CMK (cell line): ENCODE measurements around the gene C10orf143.
A peak's percentile ranks its signal among the peaks of the same experiment; 100 is the strongest.
"Not testable (repeated sequence)": the region's sequence is repeated elsewhere in the genome, so short reads cannot be mapped to it uniquely, and the experiment has no call there.

Experiments
- DNase-seq: peaks from one replicate; pipeline ENCODE4 v3.0.0-alpha.2; 2010; ENCODE audit warnings: low read depth

Gene C10orf143

GRCh38 chr10:130111113-130111851 lies 652 bp upstream of the C10orf143 start:
- peak; percentile 85 for DNase-seq

GRCh38 chr10:130109796-130110245 lies 809 bp downstream of the C10orf143 start:
- no peak for DNase-seq

- no peak for DNase-seq
Measured at GRCh38 chr10:130108934-130109604, 1.6 kb downstream of the C10orf143 start.

GRCh38 chr10:130108146-130108545 lies 2.5 kb downstream of the C10orf143 start:
- not testable (repeated sequence) for DNase-seq

GRCh38 chr10:130105724-130106123 lies 4.9 kb downstream of the C10orf143 start:
- DNase-seq: no peak

GRCh38 chr10:130099344-130099743 lies 11.3 kb downstream of the C10orf143 start:
- no peak for DNase-seq

GRCh38 chr10:130090565-130090964 lies 20.1 kb downstream of the C10orf143 start:
- not testable (repeated sequence) for DNase-seq

GRCh38 chr10:130080461-130080814 lies 30.2 kb downstream of the C10orf143 start:
- DNase-seq: no peak

GRCh38 chr10:130079614-130080460 lies 30.8 kb downstream of the C10orf143 start:
- DNase-seq: no peak

GRCh38 chr10:130078120-130078519 lies 32.5 kb downstream of the C10orf143 start:
- DNase-seq: no peak

GRCh38 chr10:130076681-130077080 lies 33.9 kb downstream of the C10orf143 start:
- DNase-seq: no peak

- DNase-seq: no peak
Measured at GRCh38 chr10:130074639-130075038, 36.0 kb downstream of the C10orf143 start.

GRCh38 chr10:130073912-130074311 lies 36.7 kb downstream of the C10orf143 start:
- no peak for DNase-seq

- no peak for DNase-seq
Measured at GRCh38 chr10:130072247-130072646, 38.4 kb downstream of the C10orf143 start.

- DNase-seq: no peak
Measured at GRCh38 chr10:130067893-130068292, 42.7 kb downstream of the C10orf143 start.

GRCh38 chr10:130066743-130067142 lies 43.9 kb downstream of the C10orf143 start:
- no peak for DNase-seq

- no peak for DNase-seq
Measured at GRCh38 chr10:130065251-130065650, 45.4 kb downstream of the C10orf143 start.

- DNase-seq: no peak
Measured at GRCh38 chr10:130064783-130065182, 45.8 kb downstream of the C10orf143 start.

- no peak for DNase-seq
Measured at GRCh38 chr10:130062976-130063375, 47.7 kb downstream of the C10orf143 start.

- DNase-seq: no peak
Measured at GRCh38 chr10:130062201-130062600, 48.4 kb downstream of the C10orf143 start.

- DNase-seq: no peak
Measured at GRCh38 chr10:130061760-130062159, 48.9 kb downstream of the C10orf143 start.

- DNase-seq: no peak
Measured at GRCh38 chr10:130054021-130054420, 56.6 kb downstream of the C10orf143 start.

- DNase-seq: no peak
Measured at GRCh38 chr10:130053561-130053960, 57.1 kb downstream of the C10orf143 start.
